KOPT-K1 (cell line): ENCODE data around the gene ATP11A.

ENCODE experiments used
- H3K27ac ChIP-seq: fragments of 200-600 bp; sonication (generic); 2 replicates; pipeline ENCODE4 v1.5.1; 2016; ENCODE audit warnings: antibody characterized with exemption, mild to moderate bottlenecking, low read depth, low read length; ENCODE audit not compliant: poor library complexity, severe bottlenecking
- H3K36me3 ChIP-seq: fragments of 200-600 bp; sonication (generic); 2 replicates; pipeline ENCODE4 v1.5.1; 2017; ENCODE audit warnings: antibody characterized with exemption, mild to moderate bottlenecking, low read length, moderate library complexity; ENCODE audit not compliant: insufficient read depth
- H3K9me3 ChIP-seq: fragments of 200-600 bp; sonication (generic); 2 replicates; pipeline ENCODE4 v1.5.1; 2017; ENCODE audit warnings: antibody characterized with exemption, low read length, mild to moderate bottlenecking; ENCODE audit not compliant: insufficient read depth, poor library complexity, severe bottlenecking

The ATP11A gene

GRCh38 chr13:112892426-112893206, 202.8 kb downstream of the ATP11A start:
- H3K9me3 ChIP-seq, result no peaks in the 10 kb centered on the region

GRCh38 chr13:112893207-112893569, 203.3 kb downstream of the ATP11A start:
- Histone ChIP-seq H3K27ac (no peak overlapping the region), H3K9me3 (no peaks in the 10 kb centered on the region), H3K36me3 (no peaks in the 10 kb centered on the region)

More at GRCh38 chr13:112892426-112893206, 202.8 kb downstream of the ATP11A start:
- Histone ChIP-seq H3K36me3 (no peaks in the 10 kb centered on the region), H3K27ac (no peak overlapping the region)

DNA sequence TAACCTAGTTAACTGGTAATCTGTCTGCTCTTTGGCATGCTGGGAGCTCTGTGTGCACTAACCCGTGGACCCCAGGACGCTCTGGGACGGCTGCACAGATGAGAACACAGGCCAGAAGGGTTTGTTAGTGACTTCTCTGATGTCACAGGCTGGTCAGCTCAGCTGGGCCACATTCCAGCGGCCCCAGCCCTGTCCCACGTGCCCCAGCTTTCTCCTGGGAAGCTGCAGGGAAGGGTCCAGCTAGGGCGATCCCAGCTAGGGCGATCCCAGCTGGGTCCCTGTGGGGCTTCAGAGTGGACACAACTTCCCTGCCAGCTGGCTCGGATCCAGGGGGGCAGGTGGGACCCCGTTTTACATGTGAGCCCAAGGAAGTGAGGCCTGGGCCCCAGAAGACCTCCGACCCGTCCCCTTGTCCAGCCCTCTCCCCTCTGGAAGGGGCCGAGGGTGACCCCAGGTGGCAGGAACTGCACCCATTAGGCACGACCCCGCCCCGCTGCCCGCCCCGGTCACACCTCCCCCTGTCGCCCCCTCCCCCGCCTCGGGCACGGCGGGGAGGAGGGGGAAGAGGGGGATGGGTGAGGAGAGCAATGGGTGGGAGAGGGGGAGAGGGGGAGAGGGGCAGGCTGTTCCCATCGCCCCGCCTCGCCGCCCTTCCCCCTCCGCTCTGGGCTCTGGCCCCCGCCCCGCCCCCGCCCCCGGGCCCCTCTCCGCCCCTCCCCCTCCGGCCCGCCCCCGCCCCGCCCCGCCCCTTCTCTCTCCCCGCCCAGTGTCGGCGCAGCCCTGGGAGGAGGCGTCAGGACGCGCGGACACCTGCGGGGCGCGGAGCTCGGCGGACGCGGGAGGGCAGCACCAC, 204.0 kb downstream of the ATP11A start:
- Histone ChIP-seq H3K36me3 (no peaks in the 10 kb centered on the region), H3K27ac (no peak overlapping the region), H3K9me3 (no peaks in the 10 kb centered on the region)

GRCh38 chr13:112894423-112894672, 204.5 kb downstream of the ATP11A start:
- H3K27ac ChIP-seq, result no peak overlapping the region
- H3K36me3 ChIP-seq, result no peaks in the 10 kb centered on the region
- no peaks in the 10 kb centered on the region for H3K9me3 ChIP-seq

- no peaks in the 10 kb centered on the region for H3K9me3 ChIP-seq
- no peaks in the 10 kb centered on the region for H3K36me3 ChIP-seq
- H3K27ac ChIP-seq, result no peak overlapping the region
Measured at GRCh38 chr13:112894673-112895481, 205.0 kb downstream of the ATP11A start.

DNA sequence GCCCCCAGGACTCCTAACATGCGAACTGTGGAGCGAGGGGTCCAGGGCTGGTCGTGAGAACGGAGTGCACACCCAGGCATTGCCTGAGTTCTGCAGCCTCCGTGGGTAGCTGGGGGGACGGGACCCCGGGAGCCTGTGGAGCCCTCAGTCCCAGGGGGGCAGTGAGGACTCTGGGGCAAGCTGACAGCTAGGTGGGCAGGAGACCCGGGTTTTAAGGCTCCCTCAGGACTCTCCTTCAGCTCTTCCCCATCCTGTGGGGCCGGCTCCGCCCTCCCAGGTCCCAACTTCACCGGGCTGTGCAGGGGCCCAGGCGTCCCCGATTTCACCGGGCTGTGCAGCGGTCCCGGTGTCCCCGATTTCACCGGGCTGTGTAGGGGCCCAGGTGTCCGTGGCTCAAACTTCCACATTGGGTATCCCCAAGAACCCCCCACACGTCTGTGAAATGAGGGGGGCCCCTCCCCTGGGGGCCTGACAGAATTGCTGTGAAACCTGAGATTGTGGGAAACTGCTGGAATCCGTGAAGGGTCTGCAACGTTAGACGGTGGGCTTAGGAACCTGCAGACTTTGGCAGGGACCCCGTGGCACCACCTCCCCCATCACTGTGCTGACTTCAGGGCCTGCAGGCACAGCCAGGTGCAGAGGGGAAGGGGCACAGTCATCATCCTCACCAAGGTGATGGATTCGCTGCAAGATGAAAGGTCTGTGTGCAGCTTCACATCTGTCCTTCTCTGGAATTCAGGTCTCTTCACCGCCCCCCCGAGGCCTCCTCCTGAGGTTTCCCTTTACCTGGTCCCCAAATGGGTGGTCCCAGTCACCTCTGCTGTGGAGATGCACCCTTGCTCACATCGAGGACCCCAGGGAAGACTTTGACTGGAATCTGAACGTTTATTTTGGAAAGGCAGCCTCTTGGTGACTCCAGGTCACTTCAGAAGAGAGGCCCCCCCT, 206.0 kb downstream of the ATP11A start:
- Histone ChIP-seq H3K27ac (no peak overlapping the region), H3K36me3 (no peaks in the 10 kb centered on the region), H3K9me3 (no peaks in the 10 kb centered on the region)

DNA sequence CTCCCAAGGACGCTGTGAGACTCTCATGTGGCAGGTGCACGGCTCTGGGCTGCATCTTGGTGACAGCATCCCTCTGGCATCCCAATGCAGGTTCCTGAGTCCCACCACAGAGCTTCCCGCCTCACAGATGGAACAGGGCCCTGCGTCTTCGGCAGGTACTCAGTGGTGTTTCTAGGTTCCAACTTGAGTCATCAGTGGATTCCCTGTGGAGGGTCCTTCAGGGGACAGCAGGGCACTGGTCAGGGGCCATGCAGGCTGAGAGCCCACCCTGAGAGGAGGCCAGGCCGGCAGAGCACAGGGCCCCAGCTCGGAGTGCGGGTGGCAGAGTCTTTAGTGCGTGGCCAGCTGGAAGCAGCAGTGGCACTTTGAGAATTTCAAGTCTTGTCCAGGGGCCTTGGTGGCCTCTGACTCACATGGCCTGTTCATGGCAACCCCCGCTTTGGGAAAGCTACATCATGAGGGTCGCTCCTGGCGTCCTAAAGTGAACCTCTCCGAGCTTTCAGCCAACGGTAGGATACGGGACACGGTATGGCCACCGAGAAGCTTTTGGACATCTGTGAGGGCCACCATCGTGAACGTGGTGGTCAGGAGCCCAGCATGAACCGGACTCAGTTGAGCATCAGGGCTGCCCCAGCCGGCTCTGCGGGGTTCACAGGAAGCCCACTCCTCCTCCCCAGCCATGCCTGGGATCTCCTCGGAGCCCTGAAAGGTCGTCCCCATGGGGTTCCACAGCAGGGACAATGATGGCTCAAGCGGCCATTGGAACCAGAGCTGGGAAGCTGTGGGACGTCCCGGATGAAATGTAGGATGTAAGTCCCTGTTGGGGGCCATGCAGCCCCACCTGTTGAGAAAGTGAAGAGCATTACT, 207.1 kb downstream of the ATP11A start:
- no peak overlapping the region for H3K27ac ChIP-seq
- no peaks in the 10 kb centered on the region for H3K36me3 ChIP-seq
- no peaks in the 10 kb centered on the region for H3K9me3 ChIP-seq

DNA sequence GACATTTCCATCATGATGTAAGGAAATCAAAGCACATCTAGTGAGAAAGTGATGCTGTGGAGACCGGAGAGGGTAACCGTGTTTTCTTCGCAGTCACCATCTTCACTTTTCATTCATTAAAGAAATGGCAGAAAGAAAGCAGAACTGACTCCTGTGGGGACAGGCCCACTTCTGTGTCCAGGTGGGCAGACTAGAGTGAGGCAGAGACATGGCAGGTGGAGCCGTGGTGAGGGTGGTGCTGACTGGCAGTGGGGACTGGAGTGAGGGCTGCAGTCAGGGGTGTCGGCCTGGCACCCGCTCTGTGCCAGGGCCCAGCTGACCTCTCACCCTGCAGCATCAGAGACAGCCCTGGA, 207.7 kb downstream of the ATP11A start:
- no peaks in the 10 kb centered on the region for H3K36me3 ChIP-seq
- peaks cover 3% of the 10 kb centered on the region for H3K9me3 ChIP-seq
- H3K27ac ChIP-seq, result no peak overlapping the region

GRCh38 chr13:112897956-112898620, 208.2 kb downstream of the ATP11A start:
- Histone ChIP-seq H3K36me3 (no peaks in the 10 kb centered on the region), H3K27ac (no peak overlapping the region), H3K9me3 (peaks cover 8% of the 10 kb centered on the region)

- no peak overlapping the region for H3K27ac ChIP-seq
- no peaks in the 10 kb centered on the region for H3K36me3 ChIP-seq
Measured at GRCh38 chr13:112898621-112899280, 208.9 kb downstream of the ATP11A start.

GRCh38 chr13:112899281-112900225, 209.7 kb downstream of the ATP11A start:
- no peaks in the 10 kb centered on the region for H3K36me3 ChIP-seq
- no peak overlapping the region for H3K27ac ChIP-seq
- peaks cover 21% of the 10 kb centered on the region for H3K9me3 ChIP-seq

More at GRCh38 chr13:112898621-112899280, 208.9 kb downstream of the ATP11A start:
- peaks cover 13% of the 10 kb centered on the region for H3K9me3 ChIP-seq

DNA sequence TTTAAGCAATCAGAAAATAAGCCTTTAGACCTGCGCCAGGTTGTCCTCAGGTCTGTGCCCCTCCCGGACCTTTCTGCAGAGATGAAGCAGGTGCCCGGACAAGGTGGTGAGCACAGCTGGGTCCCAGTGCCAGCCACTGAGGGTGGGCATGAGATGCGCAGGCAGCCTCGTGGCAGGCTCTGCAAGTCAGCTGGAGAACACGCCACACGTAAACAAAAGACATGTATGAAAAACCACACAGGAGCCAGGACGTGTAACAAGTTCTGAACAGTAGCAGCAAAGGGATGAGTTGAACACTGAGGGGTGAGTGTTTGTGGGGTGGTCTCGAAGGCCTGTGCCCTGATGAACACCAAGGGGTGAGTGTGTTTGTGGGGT, 210.4 kb downstream of the ATP11A start:
- H3K36me3 ChIP-seq, result no peaks in the 10 kb centered on the region
- H3K27ac ChIP-seq, result no peak overlapping the region
- H3K9me3 ChIP-seq, result peaks cover 27% of the 10 kb centered on the region
